Endothelial cell of umbilical vein (primary cell): ENCODE results near the gene PIK3AP1. TPM values are rescaled to one million over a fixed set of nuclear protein-coding genes. Genes with fewer than 3 reads are reported as not detected.

Experiments
- BruUV-seq: library from RNA; stranded (reverse); fragments of 400-500 nt; replicated peaks from 2 replicates; lab custom pipeline; 2021; lab: Mats Ljungman, UMichigan
- CTCF ChIA-PET: fragments of 300-600, 350-600 bp; sonication (Branson Sonifier 250); formaldehyde crosslinking; loops from one replicate; lab custom pipeline; 2021; ENCODE audit warnings: antibody characterized with exemption, inconsistent platforms; lab: Charles Lee
- POLR2A ChIA-PET: fragments of 300-600, 350-600 bp; sonication (Branson Sonifier 250); formaldehyde crosslinking; loops from one replicate; lab custom pipeline; 2021; ENCODE audit warnings: antibody characterized with exemption, inconsistent platforms; lab: Charles Lee
- DNase-seq: peaks from one replicate; pipeline ENCODE4 v3.0.0-alpha.2; 2011; ENCODE audit warnings: low read depth, low spot score
- FAIRE-seq: peaks from 2 replicates; lab custom pipeline; 2011; peaks lifted over from hg19 to GRCh38; lab: Jason Lieb, UNC
- H2AFZ ChIP-seq: 2 replicates; pipeline ENCODE4 v1.6.0; 2012; ENCODE audit warnings: low read depth, low read length, control low read depth, inconsistent platforms
- H3K27ac ChIP-seq: 2 replicates; pipeline ENCODE4 v1.5.1; 2011; ENCODE audit warnings: low read depth, mild to moderate bottlenecking, control low read depth, low read length, moderate library complexity; ENCODE audit not compliant: insufficient read depth
- H3K27me3 ChIP-seq, 2 experiments: 2 replicates each; pipeline versions ENCODE4 v1.6.0 to v1.6.1; 2011; ENCODE audit warnings: low read length in 2 of 2, mixed read lengths in 1 of 2; ENCODE audit not compliant: control insufficient read depth in 2 of 2, insufficient read depth in 2 of 2
- H3K36me3 ChIP-seq, 2 experiments: 2 replicates in 1 of 2; 3 replicates in 1 of 2; pipeline ENCODE4 v1.5.1; 2011; ENCODE audit warnings: low read length in 2 of 2, mild to moderate bottlenecking in 1 of 2, moderate library complexity in 1 of 2; ENCODE audit not compliant: control insufficient read depth in 2 of 2, insufficient read depth in 2 of 2; ENCODE audit errors: extremely low read depth in 1 of 2
- H3K4me1 ChIP-seq: 3 replicates; pipeline ENCODE4 v1.5.1; 2011; ENCODE audit warnings: mild to moderate bottlenecking, low read length; ENCODE audit not compliant: control insufficient read depth, insufficient read depth; ENCODE audit errors: extremely low read depth
- H3K4me2 ChIP-seq: 2 replicates; pipeline ENCODE4 v1.6.1; 2011; ENCODE audit warnings: low read length, control low read depth, mixed read lengths; ENCODE audit not compliant: insufficient read depth
- H3K4me3 ChIP-seq, 3 experiments: fragments of 200-600 bp in 1 of 3; sonication (generic), shearing (Covaris generic) in 1 of 3; replicated peaks in 1 of 3; 2 replicates each; pipeline ENCODE4 v1.5.1; 2011 to 2016; ENCODE audit warnings: control low read depth in 3 of 3, low read length in 3 of 3, mild to moderate bottlenecking in 2 of 3, inconsistent platforms in 1 of 3, low read depth in 1 of 3, moderate library complexity in 1 of 3; ENCODE audit not compliant: insufficient read depth in 1 of 3
- H3K79me2 ChIP-seq: 2 replicates; pipeline ENCODE4 v1.6.0; 2012; ENCODE audit warnings: low read length, inconsistent platforms; ENCODE audit not compliant: control insufficient read depth, insufficient read depth
- H3K9ac ChIP-seq: replicated peaks from 2 replicates; pipeline ENCODE3; 2011; ENCODE audit warnings: low read length, control low read depth; ENCODE audit not compliant: insufficient read depth; ENCODE audit errors: extremely low read depth
- H3K9me1 ChIP-seq: replicated peaks from 3 replicates; pipeline ENCODE4 v1.6.0; 2011; ENCODE audit warnings: mild to moderate bottlenecking, low read length; ENCODE audit not compliant: control insufficient read depth, insufficient read depth; ENCODE audit errors: extremely low read depth
- H3K9me3 ChIP-seq: replicated peaks from 2 replicates; pipeline ENCODE4 v1.5.1; 2012; ENCODE audit warnings: low read length, inconsistent platforms; ENCODE audit not compliant: control insufficient read depth, insufficient read depth
- H4K20me1 ChIP-seq: replicated peaks from 2 replicates; pipeline ENCODE3; 2011; ENCODE audit warnings: mild to moderate bottlenecking, low read length; ENCODE audit not compliant: control insufficient read depth, insufficient read depth; ENCODE audit errors: extremely low read depth
- CTCF ChIP-seq, 2 donors: IDR thresholded peaks; 1 replicate in 1 of 2; 2 replicates in 1 of 2; pipeline ENCODE4 v1.5.1; 2011; ENCODE audit warnings: low read length in 2 of 2, mild to moderate bottlenecking in 2 of 2, moderate library complexity in 2 of 2, control low read depth in 1 of 2, inconsistent platforms in 1 of 2, low read depth in 1 of 2; ENCODE audit not compliant: insufficient read depth in 1 of 2; ENCODE audit errors: extremely low read depth in 1 of 2
- EZH2 ChIP-seq: IDR thresholded peaks from 2 replicates; pipeline ENCODE4 v1.6.1; 2012; ENCODE audit warnings: borderline replicate concordance, low read depth, mild to moderate bottlenecking, moderate library complexity, low read length, inconsistent platforms; ENCODE audit not compliant: severe bottlenecking
- FOS ChIP-seq: IDR thresholded peaks from 2 replicates; pipeline ENCODE4 v1.6.1; 2011; ENCODE audit warnings: mild to moderate bottlenecking, low read length, moderate library complexity, borderline replicate concordance; ENCODE audit not compliant: insufficient read depth
- GATA2 ChIP-seq: IDR thresholded peaks from 2 replicates; pipeline ENCODE4 v1.7.0; 2011; ENCODE audit warnings: low read depth, mild to moderate bottlenecking, moderate library complexity, mixed read lengths, low read length; ENCODE audit not compliant: insufficient read length, insufficient read depth
- JUN ChIP-seq: IDR thresholded peaks from 2 replicates; pipeline ENCODE4 v1.6.1; 2011; ENCODE audit warnings: borderline replicate concordance, low read depth; ENCODE audit not compliant: insufficient read length, insufficient read depth
- MYC ChIP-seq: IDR thresholded peaks from one replicate; pipeline ENCODE4 v1.6.1; 2011; ENCODE audit warnings: mild to moderate bottlenecking, low read depth, low read length
- POLR2A ChIP-seq: IDR thresholded peaks from 2 replicates; pipeline ENCODE4 v1.6.1; 2012; ENCODE audit warnings: low read depth, mild to moderate bottlenecking, control low read depth, low read length
- POLR2AphosphoS5 ChIP-seq: IDR thresholded peaks from 2 replicates; pipeline ENCODE4 v1.6.1; 2012; ENCODE audit warnings: low read depth, mild to moderate bottlenecking, control low read depth, low read length, moderate library complexity; ENCODE audit not compliant: insufficient read depth
- dilution Hi-C: fragments of 300-500 bp; cut with MboI; formaldehyde crosslinking; loops from one replicate; pipeline ENCODE4 v1.15.0; 2019; ENCODE audit warnings: low sequenced_read_pairs; ENCODE audit not compliant: extremely low pct_ligation_motif_present
- intact Hi-C: fragments of 100-400 bp; cut with micrococcal nuclease; formaldehyde crosslinking; loops from one replicate; pipeline ENCODE4 v1.10.0; 2022
- polyA plus RNA-seq, 4 experiments: library from polyadenylated mRNA; depleted of rRNA in 3 of 4; stranded (reverse) in 3 of 4; unstranded in 1 of 4; fragments of >200 nt; gene quantifications; 2 replicates each; pipeline versions ENCODE4 v1.2.1 to v1.2.3, GENCODE V29; 2011 to 2012; ENCODE audit warnings: missing spikeins in 1 of 4
- total RNA-seq: library from RNA; stranded (reverse); gene quantifications from 2 replicates; pipeline ENCODE4 v1.2.3, GENCODE V29; 2021

PIK3AP1 gene
- total and polyA plus RNA-seq, 2 donors (not counting 3 experiments of a cell fraction or from before 2014, with no cell fraction given) = 0.04 TPM; not detected in 1

GRCh38 chr10:96664563-96664962 is 55.8 kb downstream of the PIK3AP1 start:
- Histone ChIP-seq H3K9me1 (no peaks in the 10 kb centered on the region), H2AFZ (no peak overlapping the region), H3K4me1 (no peaks in the 10 kb centered on the region), H3K36me3 (no peaks in the 10 kb centered on the region), H3K9me3 (no peaks in the 10 kb centered on the region), H3K79me2 (no peaks in the 10 kb centered on the region), H3K4me2 (no peak overlapping the region), H3K27ac (no peak overlapping the region), H3K9ac (no peak overlapping the region), H4K20me1 (no peaks in the 10 kb centered on the region), H3K4me3 (no peak overlapping the region), H3K27me3 (no peaks in the 10 kb centered on the region)
- no peak for TF ChIP-seq GATA2
- TF ChIP-seq POLR2A = no peak
- TF ChIP-seq JUN = no peak
- no peak for TF ChIP-seq POLR2AphosphoS5
- TF ChIP-seq CTCF (IDR thresholded peaks at IDR 0.05; ENCODE audit: extremely low read depth in 1 of 2, insufficient read depth in 1 of 2, low read depth in 1 of 2, low read length in 2 of 2) = no peak
- TF ChIP-seq FOS = no peak
- TF ChIP-seq EZH2 = no peak
- TF ChIP-seq MYC = no peak
- BruUV-seq = no TSS peak
- ChIA-PET POLR2A (no interaction called here), CTCF (interaction anchor here (0.8 kb wide), 1 partner anchor 24 kb away, joined by 3 read pairs; no protein-coding TSS in a partner anchor)
- intact Hi-C loops (no loop called here), dilution Hi-C loops (no loop called here)
- FAIRE-seq (no peak), DNase-seq (no peak)
